Neural cell (in vitro differentiated cells): ENCODE results near the gene KCNA10. TPM values are rescaled to one million over a fixed set of nuclear protein-coding genes. Genes with fewer than 3 reads are reported as not detected.

Source experiments
- H2AFZ ChIP-seq: fragments of 200-600, 300-800 bp; sonication (generic), shearing (Covaris generic); 2 replicates; pipeline ENCODE4 v1.6.0; 2014; ENCODE audit warnings: low read depth, mild to moderate bottlenecking, antibody characterized with exemption, low read length, moderate library complexity
- H3F3A ChIP-seq: fragments of 200-600 bp; shearing (Covaris generic); 2 replicates; pipeline ENCODE4 v1.6.1; 2016; ENCODE audit warnings: mild to moderate bottlenecking, moderate library complexity, mixed read lengths, antibody characterized with exemption, low read length; ENCODE audit not compliant: insufficient read depth, poor library complexity, severe bottlenecking
- H3K27ac ChIP-seq: fragments of 200-600, 300-800 bp; sonication (generic), shearing (Covaris generic); 2 replicates; pipeline ENCODE4 v1.5.1; 2014; ENCODE audit warnings: mild to moderate bottlenecking, low read length, moderate library complexity
- H3K27me3 ChIP-seq: fragments of 300-800, 200-600 bp; sonication (generic), shearing (Covaris generic); 2 replicates; pipeline ENCODE4 v1.6.0; 2014; ENCODE audit warnings: mild to moderate bottlenecking, low read depth, low read length, moderate library complexity; ENCODE audit not compliant: insufficient read depth
- H3K36me3 ChIP-seq: fragments of 300-800, 200-600 bp; sonication (generic), shearing (Covaris generic); 2 replicates; pipeline ENCODE4 v1.5.1; 2014; ENCODE audit warnings: mild to moderate bottlenecking, antibody characterized with exemption, low read length, moderate library complexity; ENCODE audit not compliant: insufficient read depth
- H3K4me2 ChIP-seq: fragments of 300-800, 200-600 bp; sonication (generic), shearing (Covaris generic); 2 replicates; pipeline ENCODE4 v1.6.0; 2014; ENCODE audit warnings: mild to moderate bottlenecking, low read length
- H3K4me3 ChIP-seq: fragments of 300-800, 200-600 bp; sonication (generic), shearing (Covaris generic); 2 replicates; pipeline ENCODE4 v1.5.1; 2014; ENCODE audit warnings: mild to moderate bottlenecking, low read length, moderate library complexity
- H3K79me2 ChIP-seq: fragments of 200-600 bp; shearing (Covaris generic); replicated peaks from 2 replicates; pipeline ENCODE4 v1.6.0; 2014; ENCODE audit warnings: mild to moderate bottlenecking, low read length, moderate library complexity; ENCODE audit not compliant: insufficient read depth
- H3K9ac ChIP-seq: fragments of 300-800, 200-600 bp; sonication (generic), shearing (Covaris generic); 2 replicates; pipeline ENCODE4 v1.6.1; 2016; ENCODE audit warnings: mild to moderate bottlenecking, low read length, mixed read lengths
- H3K9me2 ChIP-seq: fragments of 200-600 bp; shearing (Covaris generic); 2 replicates; pipeline ENCODE4 v1.6.1; 2016; ENCODE audit warnings: mild to moderate bottlenecking, low read length, mixed read lengths; ENCODE audit not compliant: insufficient read depth
- H3K9me3 ChIP-seq: fragments of 200-600, 300-800 bp; sonication (generic), shearing (Covaris generic); 2 replicates; pipeline ENCODE4 v1.6.1; 2016; ENCODE audit warnings: mild to moderate bottlenecking, mixed run types, low read length, moderate library complexity, mixed read lengths
- H4K20me1 ChIP-seq: fragments of 200-600 bp; shearing (Covaris generic); 2 replicates; pipeline ENCODE4 v1.6.1; 2016; ENCODE audit warnings: mild to moderate bottlenecking, mixed run types; ENCODE audit not compliant: insufficient read depth
- CTCF ChIP-seq: fragments of 450-650 bp; IDR thresholded peaks from 2 replicates; pipeline ENCODE4 v1.5.1; 2014; ENCODE audit warnings: antibody characterized with exemption, mild to moderate bottlenecking, moderate library complexity; ENCODE audit not compliant: poor library complexity, severe bottlenecking
- EP300 ChIP-seq: fragments of 450-650 bp; conservative IDR thresholded peaks from 2 replicates; pipeline ENCODE4 v1.6.1; 2014; ENCODE audit warnings: antibody characterized with exemption, mild to moderate bottlenecking, moderate library complexity; ENCODE audit not compliant: poor library complexity, severe bottlenecking
- EZH2 ChIP-seq: fragments of 200-600, 300-800 bp; shearing (Covaris generic), sonication (generic); IDR thresholded peaks from 2 replicates; pipeline ENCODE4 v1.6.1; 2014; ENCODE audit warnings: antibody characterized with exemption, low read length, borderline replicate concordance, mild to moderate bottlenecking; ENCODE audit not compliant: insufficient read depth, poor library complexity, severe bottlenecking
- MXI1 ChIP-seq: fragments of 450-650 bp; conservative IDR thresholded peaks from 2 replicates; pipeline ENCODE4 v1.6.1; 2014; ENCODE audit warnings: antibody characterized with exemption, mild to moderate bottlenecking; ENCODE audit not compliant: poor library complexity, severe bottlenecking
- POLR2AphosphoS5 ChIP-seq: IDR thresholded peaks from 2 replicates; pipeline ENCODE4 v1.6.1; 2012
- RAD21 ChIP-seq: fragments of 450-650 bp; conservative IDR thresholded peaks from 2 replicates; pipeline ENCODE4 v1.6.1; 2014; ENCODE audit warnings: antibody characterized with exemption, mild to moderate bottlenecking, moderate library complexity
- REST ChIP-seq: IDR thresholded peaks from 2 replicates; pipeline ENCODE4 v1.6.1; 2012; ENCODE audit warnings: borderline replicate concordance
- SMC3 ChIP-seq: fragments of 450-650 bp; conservative IDR thresholded peaks from 2 replicates; pipeline ENCODE4 v1.6.1; 2014; ENCODE audit warnings: antibody characterized with exemption, mild to moderate bottlenecking, moderate library complexity; ENCODE audit not compliant: poor library complexity
- TAF1 ChIP-seq: IDR thresholded peaks from 2 replicates; pipeline ENCODE4 v1.6.1; 2012; ENCODE audit warnings: low read depth
- polyA plus RNA-seq: library from polyadenylated mRNA; depleted of rRNA; stranded (reverse); fragments of >200 nt; gene quantifications from 2 replicates; pipeline ENCODE4 v1.2.3, GENCODE V29; 2014

KCNA10 gene
- polyA plus RNA-seq, 1 donor from 2014 or later = not detected

- TF ChIP-seq TAF1 = no peak
- no peak overlapping the region for H3K4me2 ChIP-seq
Observed at GRCh38 chr1:110502402-110503151, 16.4 kb downstream of the KCNA10 start.

GRCh38 chr1:110501488-110502132 is 17.4 kb downstream of the KCNA10 start:
- Histone ChIP-seq H3K27me3 (no peaks in the 10 kb centered on the region), H3K27ac (no peak overlapping the region), H3K4me2 (no peak overlapping the region), H3K9me2 (no peaks in the 10 kb centered on the region), H3K9me3 (no peaks in the 10 kb centered on the region), H3K79me2 (no peaks in the 10 kb centered on the region), H3K4me3 (no peak overlapping the region), H3F3A (no peaks in the 10 kb centered on the region), H3K36me3 (no peaks in the 10 kb centered on the region), H2AFZ (no peak overlapping the region), H3K9ac (no peak overlapping the region), H4K20me1 (no peaks in the 10 kb centered on the region)
- TF ChIP-seq EP300 (no peak), POLR2AphosphoS5 (no peak), CTCF (no peak), REST (no peak), TAF1 (no peak), RAD21 (no peak), EZH2 (no peak), SMC3 (no peak), MXI1 (no peak)

More at GRCh38 chr1:110502402-110503151, 16.4 kb downstream of the KCNA10 start:
- Histone ChIP-seq H3K27me3 (no peaks in the 10 kb centered on the region), H4K20me1 (no peaks in the 10 kb centered on the region), H2AFZ (no peak overlapping the region), H3K27ac (no peak overlapping the region), H3K9me2 (no peaks in the 10 kb centered on the region), H3K9ac (no peak overlapping the region), H3K9me3 (no peaks in the 10 kb centered on the region), H3F3A (no peaks in the 10 kb centered on the region), H3K4me3 (no peak overlapping the region), H3K79me2 (no peaks in the 10 kb centered on the region), H3K36me3 (no peaks in the 10 kb centered on the region)
